ENCODE data around the gene CEACAM3.

- no peak for TF ChIP-seq CTCF (IDR thresholded peaks at IDR 0.05; ENCODE audit: insufficient read depth, low read length, poor library complexity, severe bottlenecking)
- TF ChIP-seq EZH2phosphoT487 (conservative IDR thresholded peaks at IDR 0.05; ENCODE audit: low read length): no peak
Measured at GRCh38 chr19:41774515-41774980, 21.8 kb upstream of the CEACAM3 start.

Data from SU-DHL-6 (cell line).